HCT116 (cell line): Measurements from ENCODE around the gene RUFY4. TPM values are rescaled to one million over a fixed set of nuclear protein-coding genes. Genes with fewer than 3 reads are reported as not detected.

Experiments
- ATAC-seq: fragments of 200-7000 bp; cut with Tn5 transposase; 2 replicates; pipeline ENCODE4 v1.9.1; 2020; ENCODE audit warnings: mild to moderate bottlenecking, moderate library complexity
- BruUV-seq: library from RNA; stranded (reverse); fragments of 400-500 nt; replicated peaks from 2 replicates; lab custom pipeline; 2021; lab: Mats Ljungman, UMichigan
- CTCF ChIA-PET: fragments of 300-600 bp; sonication (Branson Sonifier 250); formaldehyde crosslinking; loops from one replicate; lab custom pipeline; 2021; ENCODE audit warnings: antibody characterized with exemption; lab: Charles Lee
- POLR2A ChIA-PET: fragments of 300-600, 350-600 bp; sonication (Branson Sonifier 250); formaldehyde crosslinking; loops from one replicate; lab custom pipeline; 2021; ENCODE audit warnings: antibody characterized with exemption; lab: Charles Lee
- RAD21 ChIA-PET, 2 experiments: fragments of 300-600 bp; sonication (Branson Sonifier 250); formaldehyde crosslinking; loops; one replicate each; lab custom pipeline; 2023; ENCODE audit warnings: low total read pairs in 2 of 2; ENCODE audit not compliant: uncharacterized antibody in 2 of 2, unreplicated experiment in 2 of 2, low non-redundant PET in 1 of 2; lab: Charles Lee
- DNase-seq: peaks from one replicate; pipeline ENCODE4 v3.0.0-alpha.2; 2010; ENCODE audit warnings: low read depth, low spot score
- H2AFZ ChIP-seq: fragments of 200-600 bp; shearing (Covaris generic), sonication (generic); 2 replicates; pipeline ENCODE4 v1.6.1; 2017; ENCODE audit warnings: low read depth, mixed run types, mixed read lengths, antibody characterized with exemption, low read length; ENCODE audit not compliant: poor library complexity, severe bottlenecking
- H3K27ac ChIP-seq: 2 replicates; pipeline ENCODE4 v1.5.1; 2012; ENCODE audit warnings: low read depth, low read length
- H3K27me3 ChIP-seq: fragments of 200-600 bp; sonication (generic); 2 replicates; pipeline ENCODE4 v1.6.1; 2016; ENCODE audit warnings: mixed run types, low read length, mixed read lengths; ENCODE audit not compliant: insufficient read depth
- H3K36me3 ChIP-seq, 2 experiments: fragments of 200-500 bp in 1 of 2; fragments of 200-600 bp in 1 of 2; sonication (Bioruptor generic) in 1 of 2; sonication (generic) in 1 of 2; 2 replicates each; pipeline versions ENCODE4 v1.5.1 to v1.6.1; 2014 to 2016; ENCODE audit warnings: low read length in 2 of 2, inconsistent platforms in 1 of 2, mixed read lengths in 1 of 2, mixed run types in 1 of 2; ENCODE audit not compliant: insufficient read depth in 2 of 2, control insufficient read depth in 1 of 2
- H3K4me1 ChIP-seq, 2 experiments: fragments of 200-600 bp in 1 of 2; sonication (generic) in 1 of 2; 2 replicates each; pipeline versions ENCODE4 v1.5.1 to v1.6.1; 2012 to 2017; ENCODE audit warnings: low read length in 2 of 2, inconsistent platforms in 1 of 2, mild to moderate bottlenecking in 1 of 2, mixed read lengths in 1 of 2, mixed run types in 1 of 2, moderate library complexity in 1 of 2; ENCODE audit not compliant: insufficient read depth in 2 of 2, control insufficient read depth in 1 of 2
- H3K4me2 ChIP-seq: fragments of 200-600 bp; sonication (generic); 2 replicates; pipeline ENCODE4 v1.6.1; 2017; ENCODE audit warnings: mixed run types, low read length, mixed read lengths
- H3K4me3 ChIP-seq, 2 experiments: fragments of 200-600 bp in 1 of 2; sonication (generic) in 1 of 2; replicated peaks in 1 of 2; 2 replicates each; pipeline ENCODE4 v1.5.1; 2011 to 2016; ENCODE audit warnings: low read length in 2 of 2, control low read depth in 1 of 2, low read depth in 1 of 2, mild to moderate bottlenecking in 1 of 2, mixed read lengths in 1 of 2, mixed run types in 1 of 2
- H3K79me2 ChIP-seq: fragments of 200-600 bp; sonication (generic); 2 replicates; pipeline ENCODE4 v1.6.1; 2017; ENCODE audit warnings: mild to moderate bottlenecking, mixed run types, low read length, moderate library complexity, mixed read lengths; ENCODE audit not compliant: insufficient read depth
- H3K9ac ChIP-seq: fragments of 200-600 bp; sonication (generic); 2 replicates; pipeline ENCODE4 v1.6.1; 2016; ENCODE audit warnings: low read length, mixed read lengths
- H3K9me2 ChIP-seq: fragments of 200-600 bp; sonication (generic), shearing (Covaris generic); 2 replicates; pipeline ENCODE4 v1.6.1; 2017; ENCODE audit warnings: mixed run types, mild to moderate bottlenecking, moderate library complexity; ENCODE audit not compliant: insufficient read depth
- H3K9me3 ChIP-seq, 2 experiments: fragments of 200-500 bp in 1 of 2; fragments of 200-600 bp in 1 of 2; sonication (Bioruptor generic) in 1 of 2; sonication (generic) in 1 of 2; 2 replicates each; pipeline ENCODE4 v1.6.1; 2014 to 2017; ENCODE audit warnings: low read length in 2 of 2, mixed read lengths in 2 of 2, inconsistent platforms in 1 of 2, low read depth in 1 of 2, mild to moderate bottlenecking in 1 of 2, mixed run types in 1 of 2, moderate library complexity in 1 of 2; ENCODE audit not compliant: control insufficient read depth in 1 of 2, insufficient read depth in 1 of 2
- H4K20me1 ChIP-seq: fragments of 200-600 bp; sonication (generic), shearing (Covaris generic); 2 replicates; pipeline ENCODE4 v1.6.1; 2017; ENCODE audit warnings: mixed run types, mild to moderate bottlenecking, moderate library complexity; ENCODE audit not compliant: insufficient read depth
- ATF3 ChIP-seq: IDR thresholded peaks from 2 replicates; pipeline ENCODE4 v1.6.1; 2012
- CBX3 ChIP-seq: IDR thresholded peaks from 2 replicates; pipeline ENCODE4 v1.6.1; 2012; ENCODE audit warnings: low read depth
- CTCF ChIP-seq, 3 experiments: fragments of 200-600 bp in 1 of 3; sonication (generic) in 1 of 3; IDR thresholded peaks in 2 of 3; conservative IDR thresholded peaks in 1 of 3; 2 replicates each; pipeline ENCODE4 v1.5.1; 2012 to 2017; ENCODE audit warnings: low read depth in 2 of 3, low read length in 2 of 3, antibody characterized with exemption in 1 of 3, borderline replicate concordance in 1 of 3, control low read depth in 1 of 3, mild to moderate bottlenecking in 1 of 3, mixed read lengths in 1 of 3, mixed run types in 1 of 3, moderate library complexity in 1 of 3; ENCODE audit not compliant: insufficient read depth in 1 of 3
- EGR1 ChIP-seq: IDR thresholded peaks from 2 replicates; pipeline ENCODE4 v1.6.1; 2012; ENCODE audit warnings: low read depth
- ELF1 ChIP-seq: IDR thresholded peaks from 2 replicates; pipeline ENCODE4 v1.6.1; 2012; ENCODE audit warnings: low read depth, borderline replicate concordance
- EZH2 ChIP-seq: fragments of 200-600 bp; sonication (generic); IDR thresholded peaks from 2 replicates; pipeline ENCODE4 v1.6.1; 2017; ENCODE audit warnings: antibody characterized with exemption, mixed run types
- EZH2phosphoT487 ChIP-seq: fragments of 200-600 bp; IDR thresholded peaks from 2 replicates; pipeline ENCODE4 v1.6.1; 2018; ENCODE audit warnings: antibody characterized with exemption, borderline replicate concordance
- FOSL1 ChIP-seq: IDR thresholded peaks from 2 replicates; pipeline ENCODE4 v1.6.1; 2012; ENCODE audit warnings: low read depth
- JUND ChIP-seq: IDR thresholded peaks from 2 replicates; pipeline ENCODE4 v1.6.1; 2012
- POLR2A ChIP-seq: IDR thresholded peaks from 2 replicates; pipeline ENCODE4 v1.7.0; 2011; ENCODE audit warnings: borderline replicate concordance; ENCODE audit not compliant: insufficient read depth, insufficient read length; ENCODE audit errors: extremely low read depth
- POLR2AphosphoS5 ChIP-seq: IDR thresholded peaks from 2 replicates; pipeline ENCODE4 v1.6.1; 2011; ENCODE audit warnings: mild to moderate bottlenecking, low read depth, low read length, moderate library complexity
- RAD21 ChIP-seq: IDR thresholded peaks from 2 replicates; pipeline ENCODE4 v1.6.1; 2012; ENCODE audit warnings: low read depth, mild to moderate bottlenecking
- SIN3A ChIP-seq: IDR thresholded peaks from 2 replicates; pipeline ENCODE4 v1.6.1; 2012; ENCODE audit warnings: low read depth
- SP1 ChIP-seq: IDR thresholded peaks from 2 replicates; pipeline ENCODE4 v1.6.1; 2012; ENCODE audit warnings: low read depth
- TCF7L2 ChIP-seq: IDR thresholded peaks from 2 replicates; pipeline ENCODE4 v1.7.0; 2011; ENCODE audit warnings: borderline replicate concordance, inconsistent platforms; ENCODE audit not compliant: insufficient read depth, insufficient read length; ENCODE audit errors: extremely low read depth
- YY1 ChIP-seq: IDR thresholded peaks from 2 replicates; pipeline ENCODE4 v1.6.1; 2011; ENCODE audit warnings: low read length, low read depth, moderate library complexity, mild to moderate bottlenecking; ENCODE audit not compliant: insufficient replicate concordance; ENCODE audit errors: extremely low read depth
- ZBTB33 ChIP-seq: IDR thresholded peaks from 2 replicates; pipeline ENCODE4 v1.6.1; 2011; ENCODE audit warnings: mild to moderate bottlenecking, low read length, moderate library complexity; ENCODE audit not compliant: insufficient replicate concordance; ENCODE audit errors: extremely low read depth
- ZNF274 ChIP-seq: fragments of 200-500 bp; sonication (Bioruptor generic); IDR thresholded peaks from 2 replicates; pipeline ENCODE4 v1.6.1; 2014; ENCODE audit warnings: mild to moderate bottlenecking, low read depth, low read length, inconsistent platforms
- intact Hi-C: fragments of 100-400 bp; cut with micrococcal nuclease; formaldehyde crosslinking; loops from 2 replicates; pipeline ENCODE4 v1.10.0; 2022
- total RNA-seq: library from RNA; stranded (reverse); gene quantifications from one replicate; pipeline ENCODE4 v1.2.1, GENCODE V29; 2021; ENCODE audit not compliant: unreplicated experiment
- TF ChIP-seq, protein P1 (sequence below): IDR thresholded peaks from 2 replicates; pipeline ENCODE4 v1.6.1; 2012; ENCODE audit warnings: low read depth

The RUFY4 gene
- total RNA-seq, 1 experiment from 2014 or later: 0.27 TPM

DNA sequence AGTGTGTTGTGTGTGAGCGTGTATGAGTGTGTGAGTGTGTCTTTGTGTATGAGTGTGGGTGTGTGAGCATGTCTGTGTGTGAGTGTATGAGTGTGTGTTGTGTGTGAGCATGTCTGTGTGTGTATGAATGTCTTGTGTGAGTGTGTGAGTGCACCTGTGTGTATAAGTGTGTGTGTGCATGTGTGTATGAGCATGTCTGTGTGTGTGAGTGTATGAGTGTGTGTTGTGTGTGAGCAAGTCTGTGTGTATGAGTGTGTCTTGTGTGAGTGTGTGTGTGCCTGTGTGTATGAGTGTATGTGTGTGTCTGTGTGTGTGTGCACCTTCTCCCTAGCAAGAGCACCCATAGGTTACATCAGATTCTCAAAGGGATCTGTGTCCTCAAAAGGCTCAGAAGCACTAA is 37.8 kb upstream of the RUFY4 start:
- Histone ChIP-seq H3K79me2 (no peaks in the 10 kb centered on the region), H3K27me3 (no peaks in the 10 kb centered on the region), H3K36me3 (no peaks in the 10 kb centered on the region), H3K4me2 (no peak overlapping the region), H3K9me3 (no peaks in the 10 kb centered on the region), H3K9me2 (no peaks in the 10 kb centered on the region), H3K4me1 (peaks cover 0 to 4% of the 10 kb centered on the region in 2 experiments; a peak in 1 of 4 replicates), H3K27ac (no peak overlapping the region), H2AFZ (no peak overlapping the region), H3K9ac (no peak overlapping the region), H4K20me1 (no peaks in the 10 kb centered on the region), H3K4me3 (no peak overlapping the region)
- BruUV-seq: no TSS peak
- no peak for ATAC-seq
- TF ChIP-seq POLR2AphosphoS5: no peak
- no peak for TF ChIP-seq CTCF (IDR thresholded peaks at IDR 0.05 in 2 of 3, conservative IDR thresholded peaks at IDR 0.05 in 1 of 3; ENCODE audit: borderline replicate concordance in 1 of 3, insufficient read depth in 1 of 3, low read depth in 2 of 3, low read length in 2 of 3)
- no peak for TF ChIP-seq ELF1
- no peak for TF ChIP-seq RAD21
- no peak for TF ChIP-seq POLR2A
- no peak for TF ChIP-seq TCF7L2
- TF ChIP-seq, protein P1, sequence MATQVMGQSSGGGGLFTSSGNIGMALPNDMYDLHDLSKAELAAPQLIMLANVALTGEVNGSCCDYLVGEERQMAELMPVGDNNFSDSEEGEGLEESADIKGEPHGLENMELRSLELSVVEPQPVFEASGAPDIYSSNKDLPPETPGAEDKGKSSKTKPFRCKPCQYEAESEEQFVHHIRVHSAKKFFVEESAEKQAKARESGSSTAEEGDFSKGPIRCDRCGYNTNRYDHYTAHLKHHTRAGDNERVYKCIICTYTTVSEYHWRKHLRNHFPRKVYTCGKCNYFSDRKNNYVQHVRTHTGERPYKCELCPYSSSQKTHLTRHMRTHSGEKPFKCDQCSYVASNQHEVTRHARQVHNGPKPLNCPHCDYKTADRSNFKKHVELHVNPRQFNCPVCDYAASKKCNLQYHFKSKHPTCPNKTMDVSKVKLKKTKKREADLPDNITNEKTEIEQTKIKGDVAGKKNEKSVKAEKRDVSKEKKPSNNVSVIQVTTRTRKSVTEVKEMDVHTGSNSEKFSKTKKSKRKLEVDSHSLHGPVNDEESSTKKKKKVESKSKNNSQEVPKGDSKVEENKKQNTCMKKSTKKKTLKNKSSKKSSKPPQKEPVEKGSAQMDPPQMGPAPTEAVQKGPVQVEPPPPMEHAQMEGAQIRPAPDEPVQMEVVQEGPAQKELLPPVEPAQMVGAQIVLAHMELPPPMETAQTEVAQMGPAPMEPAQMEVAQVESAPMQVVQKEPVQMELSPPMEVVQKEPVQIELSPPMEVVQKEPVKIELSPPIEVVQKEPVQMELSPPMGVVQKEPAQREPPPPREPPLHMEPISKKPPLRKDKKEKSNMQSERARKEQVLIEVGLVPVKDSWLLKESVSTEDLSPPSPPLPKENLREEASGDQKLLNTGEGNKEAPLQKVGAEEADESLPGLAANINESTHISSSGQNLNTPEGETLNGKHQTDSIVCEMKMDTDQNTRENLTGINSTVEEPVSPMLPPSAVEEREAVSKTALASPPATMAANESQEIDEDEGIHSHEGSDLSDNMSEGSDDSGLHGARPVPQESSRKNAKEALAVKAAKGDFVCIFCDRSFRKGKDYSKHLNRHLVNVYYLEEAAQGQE: no peak
- TF ChIP-seq ZBTB33: no peak
- no peak for TF ChIP-seq EGR1
- TF ChIP-seq JUND: no peak
- no peak for TF ChIP-seq CBX3
- TF ChIP-seq ATF3: no peak
- no peak for TF ChIP-seq EZH2
- TF ChIP-seq YY1: no peak
- no peak for TF ChIP-seq SIN3A
- no peak for TF ChIP-seq FOSL1
- no peak for TF ChIP-seq ZNF274
- no peak for TF ChIP-seq EZH2phosphoT487
- TF ChIP-seq SP1: no peak
- DNase-seq: no peak
- ChIA-PET CTCF (no interaction called here), POLR2A (no interaction called here), RAD21 (no interaction called here)
- intact Hi-C loops: no loop called here
